OCI-LY7 (cell line): ENCODE data around the gene CCDC57.

Source experiments
- EZH2phosphoT487 ChIP-seq: fragments of 200-600 bp; sonication (generic); IDR thresholded peaks from 2 replicates; pipeline ENCODE4 v1.6.1; 2018; ENCODE audit warnings: low read depth, borderline replicate concordance, mild to moderate bottlenecking, mixed run types, antibody characterized with exemption, low read length, moderate library complexity, mixed read lengths
- TF ChIP-seq, protein P1 (sequence below): fragments of 200-600 bp; sonication (generic); conservative IDR thresholded peaks from 2 replicates; pipeline ENCODE4 v1.5.1; 2014; ENCODE audit warnings: mild to moderate bottlenecking, antibody characterized with exemption, low read length, moderate library complexity, mixed read lengths

DNA sequence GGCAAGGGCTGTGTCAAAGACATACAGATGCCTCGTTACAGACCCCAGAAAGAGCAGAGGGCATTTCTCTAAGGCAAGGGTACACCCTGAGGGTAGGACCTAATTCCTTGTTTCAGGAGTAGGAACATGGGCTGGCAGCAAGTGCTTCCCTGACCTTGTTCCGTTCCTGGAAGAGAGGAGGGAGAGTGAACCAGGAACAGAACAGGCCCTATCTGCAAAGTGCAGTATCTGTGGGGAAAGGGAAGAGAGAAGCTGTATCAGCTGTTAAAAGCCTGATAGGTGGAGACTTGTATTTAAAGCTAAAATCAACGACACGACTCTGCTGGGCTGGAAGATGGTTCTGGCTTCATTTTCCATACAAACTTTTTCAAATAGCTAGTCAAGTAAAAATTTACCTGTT is 88.5 kb downstream of the CCDC57 start:
- TF ChIP-seq, protein P1, sequence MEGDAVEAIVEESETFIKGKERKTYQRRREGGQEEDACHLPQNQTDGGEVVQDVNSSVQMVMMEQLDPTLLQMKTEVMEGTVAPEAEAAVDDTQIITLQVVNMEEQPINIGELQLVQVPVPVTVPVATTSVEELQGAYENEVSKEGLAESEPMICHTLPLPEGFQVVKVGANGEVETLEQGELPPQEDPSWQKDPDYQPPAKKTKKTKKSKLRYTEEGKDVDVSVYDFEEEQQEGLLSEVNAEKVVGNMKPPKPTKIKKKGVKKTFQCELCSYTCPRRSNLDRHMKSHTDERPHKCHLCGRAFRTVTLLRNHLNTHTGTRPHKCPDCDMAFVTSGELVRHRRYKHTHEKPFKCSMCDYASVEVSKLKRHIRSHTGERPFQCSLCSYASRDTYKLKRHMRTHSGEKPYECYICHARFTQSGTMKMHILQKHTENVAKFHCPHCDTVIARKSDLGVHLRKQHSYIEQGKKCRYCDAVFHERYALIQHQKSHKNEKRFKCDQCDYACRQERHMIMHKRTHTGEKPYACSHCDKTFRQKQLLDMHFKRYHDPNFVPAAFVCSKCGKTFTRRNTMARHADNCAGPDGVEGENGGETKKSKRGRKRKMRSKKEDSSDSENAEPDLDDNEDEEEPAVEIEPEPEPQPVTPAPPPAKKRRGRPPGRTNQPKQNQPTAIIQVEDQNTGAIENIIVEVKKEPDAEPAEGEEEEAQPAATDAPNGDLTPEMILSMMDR, result no peak
- TF ChIP-seq EZH2phosphoT487, result no peak
